EH (cell line): ENCODE results near the gene TWF2.
A peak's percentile ranks its signal among the peaks of the same experiment; 100 is the strongest.

Source experiments
- DNase-seq: peaks from one replicate; pipeline ENCODE4 v3.0.0-alpha.2; 2015; ENCODE audit warnings: low read depth

Gene TWF2

DNA sequence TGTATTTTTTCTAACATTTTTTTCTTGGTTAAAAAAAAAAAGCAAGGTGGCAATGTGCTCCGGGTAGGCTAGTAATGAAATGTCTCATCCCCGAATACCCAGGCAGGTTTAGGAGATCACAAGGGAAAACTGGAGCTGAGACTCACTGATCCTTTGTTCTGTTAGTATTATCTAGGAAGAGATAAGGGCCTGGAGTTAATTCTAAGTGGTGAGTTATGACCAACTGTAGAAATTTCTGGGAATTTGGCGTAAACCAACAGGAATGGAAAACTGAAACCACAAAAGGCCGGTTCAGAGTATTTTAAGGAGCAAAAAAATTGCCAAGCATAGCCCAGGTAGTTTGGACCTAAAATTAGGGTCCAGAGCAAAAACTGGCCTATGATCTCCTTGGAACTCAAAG lies 19.0 kb upstream of the TWF2 start:
- DNase-seq = no peak

- DNase-seq = no peak
Measured at GRCh38 chr3:52256622-52257021, 17.7 kb upstream of the TWF2 start.

DNA sequence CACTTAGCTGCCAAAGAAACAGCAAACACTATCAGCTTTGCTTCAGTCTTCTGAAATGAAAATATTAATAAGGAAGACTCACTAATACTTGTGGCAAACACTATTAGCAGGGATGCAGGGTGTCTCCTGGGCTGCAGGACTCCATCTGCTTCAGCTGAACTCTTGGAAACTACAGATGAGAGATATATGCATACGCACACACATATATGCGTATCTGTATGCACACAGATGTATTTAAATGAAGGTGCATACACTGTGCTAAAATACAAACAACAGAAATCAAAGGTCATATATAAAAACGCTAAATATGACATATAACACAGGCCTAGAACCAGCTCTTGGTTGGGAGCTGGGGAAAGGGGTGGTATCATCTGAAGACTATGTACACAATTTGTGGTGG lies 17.2 kb upstream of the TWF2 start:
- no peak for DNase-seq

DNA sequence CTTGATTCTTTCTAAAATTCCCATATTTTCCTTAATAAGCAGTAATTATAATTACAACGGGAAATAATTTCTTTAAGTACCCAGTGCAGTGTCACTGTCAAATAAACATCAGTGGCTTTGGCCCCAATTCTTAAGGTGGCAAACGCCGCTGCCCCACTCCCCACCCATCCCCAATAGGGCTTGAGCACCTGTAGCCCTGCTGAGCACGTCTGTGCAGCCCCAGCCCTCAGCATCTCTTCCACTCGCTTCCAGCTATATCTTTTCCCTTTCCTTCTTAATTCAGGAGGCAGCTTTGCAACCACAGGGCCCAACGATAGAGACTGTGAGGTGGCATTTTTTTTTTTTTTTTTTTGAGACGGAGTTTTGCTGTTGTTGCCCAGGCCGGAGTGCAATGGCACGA lies 15.7 kb upstream of the TWF2 start:
- no peak for DNase-seq

DNA sequence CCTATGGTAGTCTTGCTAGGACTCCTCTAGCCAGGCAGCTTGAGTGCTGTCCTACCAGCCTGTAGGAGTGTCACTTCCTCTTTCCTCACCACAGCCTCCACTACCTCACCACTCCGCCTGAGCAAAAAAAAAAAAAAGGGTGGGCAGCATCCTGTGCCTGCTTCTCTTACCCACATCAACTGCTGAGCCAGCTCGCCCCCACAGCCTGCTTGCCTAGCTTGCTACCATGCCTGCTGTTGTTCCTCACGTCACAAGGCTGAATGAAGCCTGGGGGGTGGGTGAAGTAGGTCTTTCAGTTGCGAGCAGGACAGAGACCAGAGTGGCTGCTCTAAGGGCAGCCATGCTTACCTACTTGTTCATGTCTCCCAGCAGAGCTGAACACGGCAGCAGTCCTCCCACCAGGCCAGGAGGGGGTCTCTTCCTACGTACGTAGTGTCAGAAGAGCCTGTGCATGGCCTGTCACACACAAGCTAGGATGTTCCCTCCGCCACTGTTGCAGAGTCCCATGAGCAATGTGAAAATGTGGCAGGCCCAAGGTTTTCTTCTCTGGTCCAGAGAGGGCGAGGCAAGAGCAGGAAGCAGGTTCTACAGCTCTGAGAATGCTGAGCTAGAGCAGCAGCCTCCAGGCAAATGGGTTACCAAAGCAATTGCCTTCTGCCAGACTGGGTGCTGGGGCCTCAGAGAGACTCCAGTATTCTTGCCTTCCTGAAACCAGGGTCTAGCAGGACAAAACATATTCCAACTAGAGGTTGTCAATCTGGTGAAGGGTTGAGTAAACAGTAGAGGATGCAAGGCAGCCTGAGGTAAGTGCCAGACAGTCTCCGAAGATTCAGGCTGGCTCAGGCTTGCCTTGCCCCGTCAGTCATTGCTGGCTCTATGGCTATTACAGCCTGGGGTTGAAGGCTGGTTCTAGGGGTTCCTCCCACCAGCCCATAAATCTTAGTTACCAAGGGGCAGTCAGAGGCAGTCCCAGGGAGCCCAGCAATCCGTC lies 14.7 kb upstream of the TWF2 start:
- DNase-seq = no peak

DNA sequence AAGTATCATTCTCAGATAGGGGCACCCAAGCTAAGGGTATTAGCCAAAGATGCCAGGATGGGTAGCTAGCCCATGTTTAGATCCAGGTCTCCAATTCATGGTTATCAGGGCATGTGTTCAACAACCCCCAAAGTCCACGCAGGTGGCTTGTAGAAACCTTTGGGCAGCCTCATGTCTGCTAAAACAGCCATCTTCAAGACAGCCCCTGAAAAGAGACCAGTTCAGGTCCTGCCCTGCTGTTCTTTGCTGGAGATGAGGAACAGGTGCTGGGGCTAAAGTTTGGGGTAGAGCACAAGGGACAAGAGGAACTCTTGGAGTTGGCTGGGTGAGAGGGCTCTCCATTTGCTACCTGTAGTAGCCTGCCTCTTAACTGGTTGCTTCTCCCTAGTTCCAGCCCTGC lies 11.2 kb upstream of the TWF2 start:
- no peak for DNase-seq

GRCh38 chr3:52249683-52250082 lies 10.7 kb upstream of the TWF2 start:
- DNase-seq = no peak

DNA sequence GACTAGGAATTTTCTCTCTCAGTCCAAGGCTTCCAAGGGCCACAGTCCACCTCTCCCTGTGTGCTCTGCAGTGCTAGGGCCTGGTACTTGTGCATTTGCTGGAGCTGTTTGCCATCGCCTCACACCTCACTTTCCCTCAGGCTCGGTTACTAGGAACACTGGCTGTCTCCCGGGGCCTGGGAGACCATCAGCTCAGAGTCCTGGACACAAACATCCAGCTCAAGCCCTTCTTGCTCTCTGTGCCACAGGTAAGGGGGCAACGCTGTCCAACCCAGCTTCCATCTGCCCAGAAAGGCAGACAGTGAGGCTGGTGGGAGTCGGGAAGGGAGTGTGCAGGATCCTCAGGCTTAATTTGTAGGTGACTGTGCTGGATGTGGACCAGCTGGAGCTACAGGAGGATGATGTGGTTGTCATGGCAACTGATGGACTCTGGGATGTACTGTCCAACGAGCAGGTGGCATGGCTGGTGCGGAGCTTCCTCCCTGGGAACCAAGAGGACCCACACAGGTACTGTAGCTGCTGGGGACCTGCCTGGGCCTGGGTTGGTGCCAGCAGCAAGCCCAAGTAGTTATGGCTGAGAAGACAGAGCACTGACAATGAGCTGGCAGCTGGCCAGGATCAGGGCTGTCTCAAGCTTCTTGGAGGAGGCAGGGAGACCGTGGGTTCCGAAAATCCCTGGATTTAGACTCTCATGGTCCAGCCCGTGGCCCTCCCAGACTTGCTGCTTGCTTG lies 10.0 kb upstream of the TWF2 start:
- no peak for DNase-seq

GRCh38 chr3:52248165-52248541 lies 9.2 kb upstream of the TWF2 start:
- no peak for DNase-seq

- no peak for DNase-seq
Measured at GRCh38 chr3:52247409-52248164, 8.6 kb upstream of the TWF2 start.

DNA sequence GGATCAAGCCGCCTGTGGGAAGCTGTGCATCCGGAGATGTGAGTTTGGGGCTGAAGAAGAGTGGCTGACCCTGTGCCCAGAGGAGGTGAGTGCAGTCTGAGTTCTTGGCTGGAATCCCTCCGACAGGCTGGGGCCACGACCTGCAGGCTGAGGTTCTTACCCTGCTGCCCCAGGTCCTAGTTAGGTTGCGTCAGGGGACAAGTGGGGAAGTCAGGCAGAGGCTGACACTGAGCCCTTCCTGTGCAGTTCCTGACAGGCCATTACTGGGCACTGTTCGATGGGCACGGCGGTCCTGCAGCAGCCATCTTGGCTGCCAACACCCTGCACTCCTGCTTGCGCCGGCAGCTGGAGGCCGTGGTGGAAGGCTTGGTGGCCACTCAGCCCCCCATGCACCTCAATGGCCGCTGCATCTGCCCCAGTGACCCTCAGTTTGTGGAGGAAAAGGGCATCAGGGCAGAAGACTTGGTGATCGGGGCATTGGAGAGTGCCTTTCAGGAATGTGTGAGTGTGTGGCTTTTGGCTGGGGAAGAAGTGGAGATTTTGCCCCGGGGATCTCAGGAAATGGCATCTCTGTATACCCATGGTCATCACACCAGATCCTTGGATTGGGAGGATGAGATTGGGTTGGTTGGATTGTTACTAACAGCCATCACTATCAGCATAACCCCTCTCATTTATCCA lies 7.9 kb upstream of the TWF2 start:
- no peak for DNase-seq

DNA sequence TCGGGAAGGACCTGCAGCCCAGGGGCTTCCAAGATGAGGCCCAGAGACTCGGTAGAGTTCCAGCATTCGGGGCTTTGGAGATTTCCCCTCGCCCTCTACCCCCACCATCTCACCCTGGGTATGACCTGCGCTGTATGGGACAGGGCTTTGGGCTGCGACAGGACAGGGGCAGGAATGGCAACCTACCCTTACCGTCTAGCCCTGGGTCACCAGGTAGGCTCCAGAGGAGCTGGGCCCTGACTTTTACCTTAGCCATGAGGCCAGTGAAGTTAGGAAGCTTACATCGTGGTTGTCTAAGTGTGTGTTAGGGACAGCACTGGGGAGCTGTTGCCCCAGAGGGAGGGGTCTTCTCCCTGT lies 7.3 kb upstream of the TWF2 start:
- DNase-seq = no peak

GRCh38 chr3:52245322-52246263 lies 6.6 kb upstream of the TWF2 start, which contains the start of gene PPM1M:
TSS of gene PPM1M (plus strand) at chr3:52245759. CDS start at chr3:52245825, 66 bp downstream.
- DNase-seq = peak; percentile 75

GRCh38 chr3:52243791-52244628 lies 5.1 kb upstream of the TWF2 start:
- DNase-seq = peak; percentile 86

DNA sequence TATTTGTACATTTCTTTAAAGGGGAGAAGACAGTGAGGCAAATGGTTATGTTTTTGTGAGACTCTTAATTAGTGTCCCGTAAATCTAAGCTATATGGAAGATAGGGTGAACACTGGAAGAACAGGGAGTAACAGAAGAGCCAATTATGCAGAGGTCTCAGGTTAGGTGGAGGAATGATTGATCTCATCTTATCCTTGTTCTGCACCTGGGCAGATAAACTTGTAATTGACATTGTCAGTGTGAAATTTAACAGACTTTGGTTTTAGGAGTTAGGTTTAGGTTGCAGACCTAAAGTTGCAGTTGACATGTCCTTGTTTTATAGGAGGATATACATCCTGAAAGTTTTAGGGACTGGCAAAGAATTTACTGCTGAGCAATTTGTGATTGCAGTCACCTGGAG lies 3.1 kb upstream of the TWF2 start:
- DNase-seq = no peak

- no peak for DNase-seq
Measured at GRCh38 chr3:52240886-52241370, 2.0 kb upstream of the TWF2 start.

DNA sequence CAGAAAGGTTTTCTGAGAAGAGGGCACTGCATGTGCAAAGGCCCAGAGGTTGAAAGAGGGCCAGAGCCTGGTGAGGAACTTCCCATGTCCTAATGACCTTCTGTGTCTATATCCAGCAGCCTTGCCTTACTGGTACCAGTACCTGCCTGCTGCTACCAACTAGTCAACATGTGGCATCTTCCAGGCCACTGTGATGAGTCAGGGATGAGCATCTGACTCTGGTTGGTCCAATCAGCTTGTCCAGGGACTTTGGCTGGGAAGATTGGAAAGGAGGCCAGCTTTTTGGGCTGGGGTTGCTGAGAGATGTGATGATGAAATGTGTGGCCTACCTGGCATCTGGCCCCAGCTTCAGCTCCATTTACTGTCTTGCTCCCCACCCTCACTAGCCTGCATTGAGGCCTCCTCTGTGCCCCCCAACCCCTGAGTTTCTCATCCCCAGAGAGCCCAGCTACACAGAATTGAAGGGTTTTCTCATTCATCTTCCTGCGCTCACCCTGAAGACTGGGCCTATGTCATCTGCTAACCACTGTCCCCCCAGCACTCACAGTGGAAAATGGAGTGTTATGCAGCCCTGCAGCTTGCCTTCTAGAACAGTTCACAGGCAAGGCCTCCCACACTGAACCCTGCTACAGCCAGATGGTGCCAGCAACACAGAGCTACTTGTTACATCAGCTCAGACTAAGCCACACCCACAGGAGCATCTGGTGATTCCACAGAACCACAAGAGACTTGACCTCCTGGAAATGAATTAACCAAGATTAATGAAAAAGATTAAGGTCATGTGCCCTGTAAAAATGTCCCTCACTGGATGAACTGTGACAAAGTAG lies 1.3 kb upstream of the TWF2 start:
- peak; percentile 91 for DNase-seq

DNA sequence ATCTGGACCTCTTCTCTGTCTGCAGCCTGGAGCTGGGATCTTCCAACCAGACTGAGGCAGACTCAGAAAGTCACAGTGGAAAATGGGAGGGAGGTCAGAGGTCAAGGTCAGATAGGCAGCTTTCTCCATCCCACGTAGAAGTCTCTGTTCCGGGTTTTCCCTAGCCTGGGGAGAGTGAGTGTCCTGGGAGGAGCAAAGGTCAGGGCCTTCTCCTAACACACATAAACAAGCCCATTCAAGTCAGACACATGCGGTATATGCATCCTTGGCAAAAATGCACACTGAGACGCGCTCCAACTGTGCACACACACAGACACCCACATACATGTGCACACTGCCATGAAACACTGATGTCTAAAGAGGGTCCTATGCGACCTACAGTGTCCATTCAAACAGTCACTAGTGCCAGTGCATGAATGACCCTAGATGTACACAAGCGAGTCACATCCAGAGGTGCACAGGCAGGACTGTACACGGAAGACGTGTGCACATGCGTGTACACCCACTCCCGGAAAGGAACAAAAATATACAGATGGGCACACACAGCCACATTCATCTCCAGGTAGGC lies 681 bp downstream of the TWF2 start:
- DNase-seq = no peak
